ENCODE results near the gene SLC41A1.

DNA sequence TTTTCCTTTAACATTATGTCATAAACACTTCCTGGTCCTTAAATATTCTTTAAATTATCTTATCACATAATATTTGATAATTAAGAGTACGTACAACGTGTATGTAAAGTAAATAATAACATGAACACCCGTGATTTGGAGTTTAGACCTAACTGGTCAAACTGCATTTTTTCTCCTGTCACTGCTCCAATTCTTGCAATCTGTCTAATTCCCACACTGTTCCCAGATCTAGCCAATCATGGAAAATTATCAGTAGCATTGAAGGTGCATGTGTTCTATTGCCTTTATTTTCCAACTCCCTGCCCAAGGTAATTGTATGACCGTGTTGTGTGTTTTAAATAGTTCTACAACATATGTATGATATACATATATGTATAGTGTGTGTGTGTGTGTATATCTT lies 39.0 kb upstream of the SLC41A1 start:
- TF ChIP-seq, protein P1, sequence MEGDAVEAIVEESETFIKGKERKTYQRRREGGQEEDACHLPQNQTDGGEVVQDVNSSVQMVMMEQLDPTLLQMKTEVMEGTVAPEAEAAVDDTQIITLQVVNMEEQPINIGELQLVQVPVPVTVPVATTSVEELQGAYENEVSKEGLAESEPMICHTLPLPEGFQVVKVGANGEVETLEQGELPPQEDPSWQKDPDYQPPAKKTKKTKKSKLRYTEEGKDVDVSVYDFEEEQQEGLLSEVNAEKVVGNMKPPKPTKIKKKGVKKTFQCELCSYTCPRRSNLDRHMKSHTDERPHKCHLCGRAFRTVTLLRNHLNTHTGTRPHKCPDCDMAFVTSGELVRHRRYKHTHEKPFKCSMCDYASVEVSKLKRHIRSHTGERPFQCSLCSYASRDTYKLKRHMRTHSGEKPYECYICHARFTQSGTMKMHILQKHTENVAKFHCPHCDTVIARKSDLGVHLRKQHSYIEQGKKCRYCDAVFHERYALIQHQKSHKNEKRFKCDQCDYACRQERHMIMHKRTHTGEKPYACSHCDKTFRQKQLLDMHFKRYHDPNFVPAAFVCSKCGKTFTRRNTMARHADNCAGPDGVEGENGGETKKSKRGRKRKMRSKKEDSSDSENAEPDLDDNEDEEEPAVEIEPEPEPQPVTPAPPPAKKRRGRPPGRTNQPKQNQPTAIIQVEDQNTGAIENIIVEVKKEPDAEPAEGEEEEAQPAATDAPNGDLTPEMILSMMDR (IDR thresholded peaks at IDR 0.05): no peak
- TF ChIP-seq MAX (IDR thresholded peaks at IDR 0.05; ENCODE audit: low read depth) (no peak), YY1 (IDR thresholded peaks at IDR 0.05; ENCODE audit: low read depth) (no peak), TCF12 (IDR thresholded peaks at IDR 0.05) (no peak)

Data from SK-N-SH (cell line).